Mucosa of descending colon (tissue), 3 donors: ENCODE results near the gene IFT20. TPM values are rescaled to one million over a fixed set of nuclear protein-coding genes. Genes with fewer than 3 reads are reported as not detected.
A peak's percentile ranks its signal among the peaks of the same experiment; 100 is the strongest.

ENCODE experiments used
- ATAC-seq: fragments of 200-7000 bp; cut with Tn5 transposase; one replicate; pipeline ENCODE4 v1.9.1; 2020; ENCODE audit warnings: mild to moderate bottlenecking, moderate library complexity
- DNase-seq, 3 donors: peaks; one replicate each; pipeline ENCODE4 v3.0.0-alpha.2; 2020
- H3K36me3 ChIP-seq: fragments of 200-600 bp; one replicate; pipeline ENCODE4 v1.8.0; 2021; ENCODE audit warnings: low read depth, mild to moderate bottlenecking
- H3K4me1 ChIP-seq: fragments of 200-600 bp; one replicate; pipeline ENCODE4 v1.8.0; 2021; ENCODE audit warnings: low read depth, mild to moderate bottlenecking
- H3K4me3 ChIP-seq: fragments of 200-600 bp; one replicate; pipeline ENCODE4 v1.8.0; 2021; ENCODE audit warnings: mild to moderate bottlenecking
- H3K9me3 ChIP-seq: fragments of 200-600 bp; one replicate; pipeline ENCODE4 v1.8.0; 2021; ENCODE audit warnings: mild to moderate bottlenecking
- CTCF ChIP-seq: fragments of 200-600 bp; IDR thresholded peaks from one replicate; pipeline ENCODE4 v1.8.0; 2022; ENCODE audit warnings: antibody characterized with exemption, mild to moderate bottlenecking
- intact Hi-C, 2 donors: fragments of 100-400 bp; cut with DNase I in 1 of 2; cut with micrococcal nuclease in 1 of 2; formaldehyde crosslinking; loops; one replicate each; pipeline versions ENCODE4 v1.11.0 to v1.11.1; 2022; cut with DNase I, micrococcal nuclease
- total RNA-seq, 3 donors: library from RNA; stranded (reverse); fragmentation: NEBNext Ultra II Directional in 2 of 3; extraction: Animal tissue kit (Norgen Biotek cat#: 25700) in 2 of 3; gene quantifications; one replicate each; pipeline versions ENCODE4 v1.2.1 to v1.2.4, GENCODE V29; 2021 to 2023
- donor health status: DM: no; HTN: no; CAD: no; lungs with moderate emphysema.
- donor health status: DM: no; HTN: no; CAD: no.
- donor health status: DM: no; HTN: yes; CAD: no.

IFT20 gene
- total RNA-seq, 3 donors from 2014 or later = 23.6 to 44.1 (median 28.0) TPM

- no peaks in the 10 kb centered on the region for H3K9me3 ChIP-seq
- H3K4me1 ChIP-seq = peaks cover 2% of the 10 kb centered on the region
- no peaks in the 10 kb centered on the region for H3K36me3 ChIP-seq
- DNase-seq (no peak), ATAC-seq (no peak)
- TF ChIP-seq CTCF = no peak
- no peak overlapping the region for H3K4me3 ChIP-seq
- intact Hi-C loops = no loop called here
These were observed 44.8 kb upstream of the IFT20 start for GRCh38 chr17:28379814-28380801.

GRCh38 chr17:28372945-28373274, 37.6 kb upstream of the IFT20 start:
- no peak for TF ChIP-seq CTCF
- intact Hi-C loops = no loop called here
- H3K4me3 ChIP-seq = no peak overlapping the region

GRCh38 chr17:28372203-28372944, 37.1 kb upstream of the IFT20 start:
- no peak for TF ChIP-seq CTCF
- Histone ChIP-seq H3K4me3 (no peak overlapping the region), H3K36me3 (no peaks in the 10 kb centered on the region), H3K4me1 (peaks cover 11% of the 10 kb centered on the region), H3K9me3 (no peaks in the 10 kb centered on the region)
- intact Hi-C loops = no loop called here
- ATAC-seq = peak; percentile 6
- DNase-seq = peak in 1 of 3 donors; percentile 53

More at GRCh38 chr17:28372945-28373274, 37.6 kb upstream of the IFT20 start:
- Histone ChIP-seq H3K4me1 (peaks cover 11% of the 10 kb centered on the region), H3K36me3 (no peaks in the 10 kb centered on the region), H3K9me3 (no peaks in the 10 kb centered on the region)
- DNase-seq = no peak
- ATAC-seq = no peak

DNA sequence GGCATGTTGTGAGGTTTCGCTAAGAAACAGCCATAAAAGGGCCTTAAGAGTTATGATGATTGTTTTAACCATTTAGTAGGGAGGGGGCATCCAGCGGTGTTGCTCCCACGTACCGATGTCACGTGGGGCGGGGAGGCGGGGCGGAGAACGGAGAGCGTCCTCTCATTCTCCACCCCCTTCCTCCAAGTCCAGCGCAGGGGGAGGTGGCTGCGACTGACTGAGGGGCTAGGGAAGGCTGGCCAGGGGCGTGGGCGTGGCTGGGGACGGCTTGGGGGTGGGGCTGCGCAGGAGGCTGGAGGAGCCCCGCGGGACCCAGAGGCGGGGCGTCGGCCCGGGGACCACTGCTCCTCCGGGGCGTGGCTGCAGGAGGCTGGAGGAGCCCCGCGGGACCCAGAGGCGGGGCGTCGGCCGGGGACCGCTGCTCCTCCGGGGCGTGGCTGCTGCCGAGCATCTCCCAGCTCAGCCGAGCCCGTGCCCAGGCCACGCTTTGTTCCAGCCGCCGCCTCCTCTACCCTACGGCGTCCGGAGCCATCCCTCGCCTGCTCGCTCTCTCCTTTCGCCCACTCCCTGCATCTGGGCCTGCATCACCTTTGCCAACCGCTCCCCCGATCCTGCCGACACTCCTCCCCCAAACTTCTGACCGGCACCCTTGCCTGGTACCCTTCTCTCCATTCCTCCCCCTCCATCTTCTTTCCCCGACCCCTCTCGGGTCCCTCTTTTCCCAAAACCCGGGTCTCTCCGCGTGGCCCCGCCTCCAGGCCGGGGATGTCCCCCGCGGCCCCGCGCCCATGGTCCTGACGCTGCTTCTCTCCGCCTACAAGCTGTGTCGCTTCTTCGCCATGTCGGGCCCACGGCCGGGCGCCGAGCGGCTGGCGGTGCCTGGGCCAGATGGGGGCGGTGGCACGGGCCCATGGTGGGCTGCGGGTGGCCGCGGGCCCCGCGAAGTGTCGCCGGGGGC, 36.3 kb upstream of the IFT20 start, which contains the start of gene SARM1:
TSS of gene SARM1 (plus strand) at position 450 of the 958 bp plus-strand sequence. CDS start at position 789, 339 bp downstream.
- Histone ChIP-seq H3K36me3 (no peaks in the 10 kb centered on the region), H3K4me3 (no peak within 1 kb of the TSS), H3K4me1 (peaks cover 11% of the 10 kb centered on the region), H3K9me3 (no peaks in the 10 kb centered on the region)
- DNase-seq (peak; percentile 76 to 91 (median 81)), ATAC-seq (peak; percentile 88)
- intact Hi-C loops = no loop called here
- no peak for TF ChIP-seq CTCF

DNA sequence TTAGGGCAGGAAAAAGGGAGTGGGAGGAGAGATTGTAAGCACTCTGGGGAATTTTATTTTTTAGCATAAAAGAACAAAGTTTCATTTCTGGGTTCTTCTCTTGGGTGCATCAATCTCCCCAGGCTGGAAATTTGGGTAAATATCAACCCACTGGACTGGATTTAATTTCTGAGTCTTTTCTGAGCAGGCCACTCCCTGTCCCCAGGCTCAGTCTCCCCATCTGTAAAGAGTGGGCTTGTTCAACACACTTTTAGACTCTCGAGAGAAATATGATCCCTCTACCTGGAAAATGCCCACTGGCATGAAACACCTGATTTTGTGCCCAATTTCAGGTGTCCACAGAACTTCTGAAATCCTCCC, 35.5 kb upstream of the IFT20 start:
- intact Hi-C loops = no loop called here
- Histone ChIP-seq H3K9me3 (no peaks in the 10 kb centered on the region), H3K4me1 (peaks cover 11% of the 10 kb centered on the region), H3K4me3 (no peak overlapping the region), H3K36me3 (no peaks in the 10 kb centered on the region)
- ATAC-seq (no peak), DNase-seq (no peak)
- TF ChIP-seq CTCF = no peak
